Fibroblast of the aortic adventitia (primary cell): ENCODE results near the gene TPO. TPM values are rescaled to one million over a fixed set of nuclear protein-coding genes. Genes with fewer than 3 reads are reported as not detected.

Source experiments
- DNase-seq: peaks from one replicate; pipeline ENCODE4 v3.0.0-alpha.2; 2010; ENCODE audit warnings: low read depth
- H3K4me3 ChIP-seq: 2 replicates; pipeline ENCODE4 v1.5.1; 2011; ENCODE audit warnings: low read depth, mild to moderate bottlenecking, control low read depth, low read length, moderate library complexity
- CTCF ChIP-seq: IDR thresholded peaks from 2 replicates; pipeline ENCODE4 v1.5.1; 2011; ENCODE audit warnings: mild to moderate bottlenecking, low read length, control low read depth, inconsistent platforms; ENCODE audit not compliant: insufficient read depth
- total RNA-seq: library from RNA; depleted of rRNA; stranded (reverse); fragments of >200 nt; gene quantifications from 2 replicates; pipeline ENCODE4 v1.2.3, GENCODE V29; 2012; ENCODE audit warnings: low replicate concordance

TPO gene
- total RNA-seq, 1 donor: not detected

GRCh38 chr2:1528273-1529064 is 115.2 kb downstream of the TPO start:
- no peak for TF ChIP-seq CTCF
- H3K4me3 ChIP-seq: no peak overlapping the region
- DNase-seq: no peak

- DNase-seq: no peak
- TF ChIP-seq CTCF: peak; percentile 20
- H3K4me3 ChIP-seq: no peak overlapping the region
Measured at GRCh38 chr2:1538663-1539062, 125.4 kb downstream of the TPO start.

- TF ChIP-seq CTCF: no peak
- no peak for DNase-seq
- H3K4me3 ChIP-seq: no peak overlapping the region
Measured at GRCh38 chr2:1539441-1539840, 126.2 kb downstream of the TPO start.

GRCh38 chr2:1539973-1540372 is 126.7 kb downstream of the TPO start:
- no peak overlapping the region for H3K4me3 ChIP-seq
- no peak for DNase-seq
- TF ChIP-seq CTCF: no peak

GRCh38 chr2:1540481-1540880 is 127.2 kb downstream of the TPO start:
- no peak for TF ChIP-seq CTCF
- DNase-seq: no peak
- no peak overlapping the region for H3K4me3 ChIP-seq

GRCh38 chr2:1541040-1541439 is 127.8 kb downstream of the TPO start:
- TF ChIP-seq CTCF: no peak
- H3K4me3 ChIP-seq: no peak overlapping the region
- DNase-seq: no peak
